K562 (cell line): ENCODE results near the gene KLK3. TPM values are rescaled to one million over a fixed set of nuclear protein-coding genes. Genes with fewer than 3 reads are reported as not detected.

ENCODE experiments used
- BRF1 ChIP-seq: IDR thresholded peaks from 3 replicates; pipeline ENCODE4 v1.6.1; 2011; ENCODE audit warnings: borderline replicate concordance, mild to moderate bottlenecking; ENCODE audit not compliant: insufficient read length; ENCODE audit errors: extremely low read depth
- CBX5 ChIP-seq: IDR thresholded peaks from 2 replicates; pipeline ENCODE4 v1.6.1; 2014; ENCODE audit warnings: low read depth, borderline replicate concordance
- CHD2 ChIP-seq: IDR thresholded peaks from 2 replicates; pipeline ENCODE4 v1.6.1; 2011; ENCODE audit warnings: low read depth, low read length
- E2F3 ChIP-seq: fragments of 250-450 bp; sonication (Bioruptor Pico); IDR thresholded peaks from 2 replicates; pipeline ENCODE4 v1.4.0; 2020; ENCODE audit warnings: mild to moderate bottlenecking
- ESRRB ChIP-seq: fragments of 250-450 bp; sonication (Bioruptor Pico); IDR thresholded peaks from 2 replicates; pipeline ENCODE4 v1.5.0; 2020; ENCODE audit warnings: mild to moderate bottlenecking, moderate library complexity, borderline replicate concordance
- ETV1 ChIP-seq: fragments of 450-650 bp; conservative IDR thresholded peaks from 2 replicates; pipeline ENCODE4 v1.6.1; 2016; ENCODE audit warnings: missing genetic modification characterization, control low read depth, low read depth, missing compliant biosample characterization
- HOXB6 ChIP-seq: fragments of 250-450 bp; sonication (Bioruptor Pico); IDR thresholded peaks from 2 replicates; pipeline ENCODE4 v1.5.1; 2022; ENCODE audit warnings: mild to moderate bottlenecking, borderline replicate concordance
- LEF1 ChIP-seq: fragments of 450-650 bp; IDR thresholded peaks from 2 replicates; pipeline ENCODE4 v1.6.1; 2016; ENCODE audit warnings: mild to moderate bottlenecking
- MCM5 ChIP-seq: fragments of 450-650 bp; IDR thresholded peaks from 2 replicates; pipeline ENCODE4 v1.6.1; 2016; ENCODE audit warnings: low read depth
- MYC ChIP-seq, 2 experiments: fragments of 250-450 bp in 1 of 2; sonication (Bioruptor Pico) in 1 of 2; IDR thresholded peaks; 2 replicates each; pipeline versions ENCODE4 v1.5.1 to v1.6.1; 2012 to 2021; ENCODE audit warnings: low read depth in 2 of 2, borderline replicate concordance in 1 of 2, improper control_type of control experiment in 1 of 2, low read length in 1 of 2, mild to moderate bottlenecking in 1 of 2, moderate library complexity in 1 of 2
- NFIC ChIP-seq: fragments of 450-650 bp; IDR thresholded peaks from 2 replicates; pipeline ENCODE4 v1.6.1; 2017; ENCODE audit warnings: mild to moderate bottlenecking, inconsistent platforms
- SPI1 ChIP-seq: IDR thresholded peaks from 2 replicates; pipeline ENCODE4 v1.6.1; 2011; ENCODE audit warnings: low read depth, low read length, control low read depth, borderline replicate concordance
- ZFX ChIP-seq: sonication (generic); formaldehyde crosslinking; IDR thresholded peaks from 2 replicates; pipeline ENCODE4 v1.8.0; 2022; ENCODE audit warnings: mild to moderate bottlenecking, missing genetic modification reagents, moderate library complexity
- ZKSCAN3 ChIP-seq: fragments of 250-450 bp; sonication (Bioruptor Pico); IDR thresholded peaks from 2 replicates; pipeline ENCODE4 v1.4.0; 2020
- ZNF384 ChIP-seq: IDR thresholded peaks from 2 replicates; pipeline ENCODE4 v1.6.1; 2012; ENCODE audit warnings: low read depth, low read length, improper control_type of control experiment
- polyA plus RNA-seq, 8 experiments: library from polyadenylated mRNA; depleted of rRNA in 4 of 8; stranded (reverse) in 5 of 8; unstranded in 3 of 8; fragments of >200 nt; fragmentation: Nextera tagmentation in 2 of 8; fragmentation: Illumina TruSeq in 1 of 8; extraction: Ambion mirVana in 2 of 8; extraction: Trizol in 1 of 8; gene quantifications; 2 replicates each; pipeline versions ENCODE4 v1.2.1 to v1.2.3, GENCODE V29; 2011 to 2014; ENCODE audit warnings: inconsistent platforms in 1 of 8, missing spikeins in 1 of 8
- total RNA-seq, 7 experiments: library from RNA; depleted of rRNA in 6 of 7; stranded (reverse); fragments of >200 nt in 6 of 7; fragmentation: Illumina TruSeq in 2 of 7; extraction: Trizol in 2 of 7; gene quantifications; 2 replicates each; pipeline versions ENCODE4 v1.2.1 to v1.2.3, GENCODE V29; 2011 to 2021; ENCODE audit warnings: low replicate concordance in 1 of 7
- TF ChIP-seq, protein P1 (sequence below), 2 experiments: fragments of 450-650 bp; formaldehyde crosslinking in 1 of 2; IDR thresholded peaks; 2 replicates each; pipeline versions ENCODE4 v1.4.0 to v1.6.1; 2014 to 2020; ENCODE audit warnings: mild to moderate bottlenecking in 2 of 2, borderline replicate concordance in 1 of 2, low read depth in 1 of 2
- TF ChIP-seq, protein P2 (sequence below): sonication (generic); IDR thresholded peaks from 2 replicates; pipeline ENCODE4 v1.6.1; 2016
- TF ChIP-seq, protein P3 (sequence below), 2 experiments: fragments of 450-650 bp in 1 of 2; sonication (generic) in 1 of 2; formaldehyde crosslinking; conservative IDR thresholded peaks; 2 replicates each; pipeline versions ENCODE4 v1.4.0 to v1.8.1; 2020 to 2022; ENCODE audit warnings: mild to moderate bottlenecking in 1 of 2, missing genetic modification reagents in 1 of 2

KLK3 gene
- total and polyA plus RNA-seq, 9 of the 15 experiments (the other 6 are each of a cell fraction or from before 2014, with no cell fraction given), result not detected

DNA sequence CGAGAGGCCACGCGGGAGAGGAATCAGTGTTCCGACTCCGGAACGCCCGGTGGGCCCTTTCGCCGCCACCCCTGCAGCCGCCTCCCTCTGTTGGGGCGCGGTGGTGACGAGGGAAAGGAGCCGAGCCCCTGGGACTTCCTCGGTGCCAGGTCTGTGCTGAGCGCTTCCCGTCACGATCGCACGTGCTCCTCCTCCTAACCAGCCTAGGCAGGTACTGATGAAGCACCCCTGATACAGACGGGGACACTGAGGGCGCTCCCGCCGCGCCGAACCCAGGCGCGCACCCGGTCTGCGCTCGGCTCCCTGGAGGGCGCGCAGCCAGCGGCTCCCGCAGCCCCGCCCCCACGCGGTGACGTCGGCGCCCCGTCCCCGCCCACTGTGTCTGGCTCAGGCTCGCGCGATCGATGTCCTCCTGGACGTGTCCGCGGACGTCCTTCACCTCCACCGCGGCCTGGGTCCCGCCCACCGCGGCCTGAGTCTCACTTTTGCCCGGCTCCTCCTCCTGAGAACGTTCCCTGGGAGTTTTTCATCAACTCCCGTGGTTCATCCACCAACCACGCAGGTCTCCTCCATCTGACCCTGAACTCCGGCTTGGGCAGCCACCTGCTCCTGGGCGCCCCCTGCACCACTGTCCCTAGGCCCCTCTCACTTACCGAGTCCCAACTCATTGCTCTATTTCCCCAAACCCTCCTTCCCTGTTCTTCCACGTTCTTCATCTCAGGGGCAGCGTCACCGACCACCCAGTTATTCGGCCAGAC lies 18.8 kb upstream of the KLK3 start (continued):
- TF ChIP-seq, protein P1, sequence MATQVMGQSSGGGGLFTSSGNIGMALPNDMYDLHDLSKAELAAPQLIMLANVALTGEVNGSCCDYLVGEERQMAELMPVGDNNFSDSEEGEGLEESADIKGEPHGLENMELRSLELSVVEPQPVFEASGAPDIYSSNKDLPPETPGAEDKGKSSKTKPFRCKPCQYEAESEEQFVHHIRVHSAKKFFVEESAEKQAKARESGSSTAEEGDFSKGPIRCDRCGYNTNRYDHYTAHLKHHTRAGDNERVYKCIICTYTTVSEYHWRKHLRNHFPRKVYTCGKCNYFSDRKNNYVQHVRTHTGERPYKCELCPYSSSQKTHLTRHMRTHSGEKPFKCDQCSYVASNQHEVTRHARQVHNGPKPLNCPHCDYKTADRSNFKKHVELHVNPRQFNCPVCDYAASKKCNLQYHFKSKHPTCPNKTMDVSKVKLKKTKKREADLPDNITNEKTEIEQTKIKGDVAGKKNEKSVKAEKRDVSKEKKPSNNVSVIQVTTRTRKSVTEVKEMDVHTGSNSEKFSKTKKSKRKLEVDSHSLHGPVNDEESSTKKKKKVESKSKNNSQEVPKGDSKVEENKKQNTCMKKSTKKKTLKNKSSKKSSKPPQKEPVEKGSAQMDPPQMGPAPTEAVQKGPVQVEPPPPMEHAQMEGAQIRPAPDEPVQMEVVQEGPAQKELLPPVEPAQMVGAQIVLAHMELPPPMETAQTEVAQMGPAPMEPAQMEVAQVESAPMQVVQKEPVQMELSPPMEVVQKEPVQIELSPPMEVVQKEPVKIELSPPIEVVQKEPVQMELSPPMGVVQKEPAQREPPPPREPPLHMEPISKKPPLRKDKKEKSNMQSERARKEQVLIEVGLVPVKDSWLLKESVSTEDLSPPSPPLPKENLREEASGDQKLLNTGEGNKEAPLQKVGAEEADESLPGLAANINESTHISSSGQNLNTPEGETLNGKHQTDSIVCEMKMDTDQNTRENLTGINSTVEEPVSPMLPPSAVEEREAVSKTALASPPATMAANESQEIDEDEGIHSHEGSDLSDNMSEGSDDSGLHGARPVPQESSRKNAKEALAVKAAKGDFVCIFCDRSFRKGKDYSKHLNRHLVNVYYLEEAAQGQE (IDR thresholded peaks at IDR 0.05; ENCODE audit: borderline replicate concordance), result peak; percentile 50
- TF ChIP-seq, protein P1 (CRISPR knock-in tag; IDR thresholded peaks at IDR 0.05; ENCODE audit: low read depth), result no peak; the same call in 1 of the 2 replicates
- TF ChIP-seq CBX5 (no peak), ZKSCAN3 (CRISPR knock-in tag) (no peak), ZNF384 (no peak), MCM5 (no peak), ETV1 (tag) (no peak), NFIC (peak; percentile 53), SPI1 (no peak), E2F3 (CRISPR knock-in tag) (0 out of 2 replicates have a peak, but pooled peaks have one; percentile 58), BRF1 (no peak), ZFX (peak; percentile 86), HOXB6 (CRISPR knock-in tag) (no peak), MYC (IDR thresholded peaks at IDR 0.05; ENCODE audit: low read depth, low read length) (peak; percentile 75), MYC (CRISPR knock-in tag; IDR thresholded peaks at IDR 0.05; ENCODE audit: borderline replicate concordance, low read depth) (no peak), ESRRB (CRISPR knock-in tag) (no peak), LEF1 (no peak), CHD2 (peak; percentile 55)
- TF ChIP-seq, protein P2, sequence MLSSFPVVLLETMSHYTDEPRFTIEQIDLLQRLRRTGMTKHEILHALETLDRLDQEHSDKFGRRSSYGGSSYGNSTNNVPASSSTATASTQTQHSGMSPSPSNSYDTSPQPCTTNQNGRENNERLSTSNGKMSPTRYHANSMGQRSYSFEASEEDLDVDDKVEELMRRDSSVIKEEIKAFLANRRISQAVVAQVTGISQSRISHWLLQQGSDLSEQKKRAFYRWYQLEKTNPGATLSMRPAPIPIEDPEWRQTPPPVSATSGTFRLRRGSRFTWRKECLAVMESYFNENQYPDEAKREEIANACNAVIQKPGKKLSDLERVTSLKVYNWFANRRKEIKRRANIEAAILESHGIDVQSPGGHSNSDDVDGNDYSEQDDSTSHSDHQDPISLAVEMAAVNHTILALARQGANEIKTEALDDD, result no peak
- TF ChIP-seq, protein P3, sequence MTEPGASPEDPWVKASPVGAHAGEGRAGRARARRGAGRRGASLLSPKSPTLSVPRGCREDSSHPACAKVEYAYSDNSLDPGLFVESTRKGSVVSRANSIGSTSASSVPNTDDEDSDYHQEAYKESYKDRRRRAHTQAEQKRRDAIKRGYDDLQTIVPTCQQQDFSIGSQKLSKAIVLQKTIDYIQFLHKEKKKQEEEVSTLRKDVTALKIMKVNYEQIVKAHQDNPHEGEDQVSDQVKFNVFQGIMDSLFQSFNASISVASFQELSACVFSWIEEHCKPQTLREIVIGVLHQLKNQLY (CRISPR knock-in tag; conservative IDR thresholded peaks at IDR 0.05), result no peak
